GM23338 (cell line): Measurements from ENCODE around the gene ADAMTS17. TPM values are rescaled to one million over a fixed set of nuclear protein-coding genes. Genes with fewer than 3 reads are reported as not detected.

Source experiments
- ATAC-seq: fragments of 200-7000 bp; cut with Tn5 transposase; 3 replicates; pipeline ENCODE4 v1.9.1; 2020
- DNase-seq: peaks from one replicate; pipeline ENCODE4 v3.0.0-alpha.2; 2015; ENCODE audit warnings: low spot score
- H2AFZ ChIP-seq: fragments of 200-600 bp; sonication (generic); 2 replicates; pipeline ENCODE4 v1.8.0; 2016; ENCODE audit warnings: antibody characterized with exemption, mild to moderate bottlenecking, moderate library complexity
- H3F3A ChIP-seq: fragments of 200-600 bp; sonication (generic); replicated peaks from 2 replicates; pipeline ENCODE4 v1.8.0; 2017; ENCODE audit warnings: antibody characterized with exemption, mixed run types, low read depth
- H3K27ac ChIP-seq: fragments of 200-600 bp; sonication (generic); 2 replicates; pipeline ENCODE4 v1.6.1; 2016; ENCODE audit warnings: low read depth
- H3K27me3 ChIP-seq: fragments of 200-600 bp; sonication (generic); 2 replicates; pipeline ENCODE4 v1.8.0; 2016; ENCODE audit warnings: mild to moderate bottlenecking, mixed run types, moderate library complexity; ENCODE audit not compliant: insufficient read depth
- H3K36me3 ChIP-seq: fragments of 200-600 bp; sonication (generic); 2 replicates; pipeline ENCODE4 v1.8.0; 2016; ENCODE audit warnings: mild to moderate bottlenecking; ENCODE audit not compliant: insufficient read depth
- H3K4me1 ChIP-seq: fragments of 200-600 bp; sonication (generic); 2 replicates; pipeline ENCODE4 v1.8.0; 2016; ENCODE audit warnings: mild to moderate bottlenecking, moderate library complexity; ENCODE audit not compliant: insufficient read depth
- H3K4me2 ChIP-seq: fragments of 200-600 bp; sonication (generic); 2 replicates; pipeline ENCODE4 v1.7.1; 2017; ENCODE audit warnings: mixed run types
- H3K4me3 ChIP-seq: fragments of 200-600 bp; sonication (generic); 2 replicates; pipeline ENCODE4 v1.6.1; 2016; ENCODE audit warnings: mixed run types
- H3K79me2 ChIP-seq: fragments of 200-600 bp; sonication (generic); replicated peaks from 2 replicates; pipeline ENCODE4 v1.8.0; 2017; ENCODE audit warnings: mild to moderate bottlenecking; ENCODE audit not compliant: insufficient read depth
- H3K9me2 ChIP-seq: fragments of 200-600 bp; sonication (generic); 2 replicates; pipeline ENCODE4 v1.8.0; 2017; ENCODE audit not compliant: insufficient read depth
- H4K20me1 ChIP-seq: fragments of 200-600 bp; sonication (generic); replicated peaks from 2 replicates; pipeline ENCODE4 v1.8.0; 2017; ENCODE audit warnings: mild to moderate bottlenecking; ENCODE audit not compliant: insufficient read depth
- H3K27ac Mint-ChIP-seq: 2 replicates; pipeline ENCODE4 v1.8.0; 2020; ENCODE audit warnings: inconsistent platforms, mild to moderate bottlenecking, moderate library complexity, mixed read lengths
- H3K27me3 Mint-ChIP-seq: 3 replicates; pipeline ENCODE4 v1.8.0; 2022; ENCODE audit warnings: low read depth, mild to moderate bottlenecking, moderate library complexity, mixed read lengths, inconsistent platforms; ENCODE audit not compliant: insufficient read depth, poor library complexity
- H3K36me3 Mint-ChIP-seq: 3 replicates; pipeline ENCODE4 v1.8.0; 2021; ENCODE audit warnings: low read depth, mild to moderate bottlenecking, inconsistent platforms, moderate library complexity, mixed read lengths
- H3K4me1 Mint-ChIP-seq: 3 replicates; pipeline ENCODE4 v1.8.0; 2020; ENCODE audit warnings: mild to moderate bottlenecking, inconsistent platforms, mixed read lengths
- H3K4me3 Mint-ChIP-seq: 3 replicates; pipeline ENCODE4 v1.8.0; 2021; ENCODE audit warnings: moderate library complexity, mild to moderate bottlenecking, inconsistent platforms, mixed read lengths
- H3K9me3 Mint-ChIP-seq: 3 replicates; pipeline ENCODE4 v1.8.0; 2020; ENCODE audit warnings: moderate library complexity, mild to moderate bottlenecking, inconsistent platforms, mixed read lengths
- CREB1 ChIP-seq: fragments of 250-450 bp; sonication (Bioruptor Pico); IDR thresholded peaks from 2 replicates; pipeline ENCODE4 v1.5.0; 2020; ENCODE audit warnings: low read depth, mild to moderate bottlenecking, moderate library complexity
- CTCF ChIP-seq, 2 experiments: fragments of 200-600 bp in 1 of 2; sonication (generic) in 1 of 2; conservative IDR thresholded peaks; 2 replicates each; pipeline versions ENCODE4 v1.5.1 to v1.6.1; 2016 to 2017; ENCODE audit warnings: antibody characterized with exemption in 2 of 2, low read depth in 2 of 2, mild to moderate bottlenecking in 2 of 2, moderate library complexity in 1 of 2
- ETS1 ChIP-seq: IDR thresholded peaks from 2 replicates; pipeline ENCODE4 v1.6.1; 2016; ENCODE audit warnings: antibody characterized with exemption
- EZH2 ChIP-seq: fragments of 200-600 bp; sonication (generic); IDR thresholded peaks from one replicate; pipeline ENCODE4 v1.8.0; 2017; ENCODE audit warnings: antibody characterized with exemption, mild to moderate bottlenecking, low read depth; ENCODE audit not compliant: unreplicated experiment
- EZH2phosphoT487 ChIP-seq: fragments of 200-600 bp; sonication (generic); IDR thresholded peaks from one replicate; pipeline ENCODE4 v1.8.1; 2018; ENCODE audit warnings: antibody characterized with exemption; ENCODE audit not compliant: unreplicated experiment
- JUNB ChIP-seq: IDR thresholded peaks from one replicate; pipeline ENCODE4 v1.6.1; 2016; ENCODE audit warnings: antibody characterized with exemption; ENCODE audit not compliant: unreplicated experiment
- NANOG ChIP-seq: IDR thresholded peaks from 2 replicates; pipeline ENCODE4 v1.6.1; 2016; ENCODE audit warnings: antibody characterized with exemption, borderline replicate concordance
- ZNF331 ChIP-seq: fragments of 250-450 bp; sonication (Bioruptor Pico); IDR thresholded peaks from 2 replicates; pipeline ENCODE4 v1.5.0; 2020; ENCODE audit warnings: low read depth, mild to moderate bottlenecking, moderate library complexity
- polyA plus RNA-seq: library from polyadenylated mRNA; unstranded; fragments of >200 nt; fragmentation: Nextera tagmentation; extraction: Ambion mirVana; gene quantifications from 2 replicates; pipeline ENCODE4 v1.2.1, GENCODE V29; 2016
- total RNA-seq: library from RNA; depleted of rRNA; stranded (reverse); fragments of >200 nt; shearing (Covaris generic); gene quantifications from 2 replicates; pipeline ENCODE4 v1.2.3, GENCODE V29; 2014
- TF ChIP-seq, protein P1 (sequence below): IDR thresholded peaks from one replicate; pipeline ENCODE4 v1.6.1; 2018; ENCODE audit warnings: antibody characterized with exemption; ENCODE audit not compliant: unreplicated experiment
- TF ChIP-seq, protein P2 (sequence below): fragments of 250-450 bp; sonication (Bioruptor Pico); IDR thresholded peaks from 2 replicates; pipeline ENCODE4 v1.5.0; 2020; ENCODE audit warnings: mild to moderate bottlenecking, moderate library complexity

Gene ADAMTS17
- total and polyA plus RNA-seq, 2 experiments from 2014 or later, result 0.60 to 3.8 TPM

- Histone ChIP-seq H4K20me1 (no peaks in the 10 kb centered on the region), H3K27ac (no peak overlapping the region), H3K36me3 (no peaks in the 10 kb centered on the region), H3K4me1 (no peaks in the 10 kb centered on the region; the same call in 1 of the 2 replicates), H3K9me2 (no peaks in the 10 kb centered on the region; the same call in 1 of the 2 replicates), H3K4me2 (no peak overlapping the region), H3K79me2 (no peaks in the 10 kb centered on the region), H3K4me3 (no peak overlapping the region), H3F3A (no peaks in the 10 kb centered on the region), H3K27me3 (no peaks in the 10 kb centered on the region), H2AFZ (no peak overlapping the region)
- DNase-seq, result no peak
- H3K36me3 Mint-ChIP-seq, result 0 out of 3 replicates have a peak, but pooled peaks cover 3% of the 10 kb centered on the region
- H3K4me1 Mint-ChIP-seq, result peaks cover 10% of the 10 kb centered on the region
- H3K9me3 Mint-ChIP-seq, result no peaks in the 10 kb centered on the region; the same call in 2 of the 3 replicates
- no peak overlapping the region for H3K27ac Mint-ChIP-seq
- no peak for TF ChIP-seq EZH2phosphoT487
- no peak for TF ChIP-seq CTCF (conservative IDR thresholded peaks at IDR 0.05; ENCODE audit: low read depth in 2 of 2)
- no peak for TF ChIP-seq ZNF331
- no peak for TF ChIP-seq CREB1
- TF ChIP-seq, protein P1, sequence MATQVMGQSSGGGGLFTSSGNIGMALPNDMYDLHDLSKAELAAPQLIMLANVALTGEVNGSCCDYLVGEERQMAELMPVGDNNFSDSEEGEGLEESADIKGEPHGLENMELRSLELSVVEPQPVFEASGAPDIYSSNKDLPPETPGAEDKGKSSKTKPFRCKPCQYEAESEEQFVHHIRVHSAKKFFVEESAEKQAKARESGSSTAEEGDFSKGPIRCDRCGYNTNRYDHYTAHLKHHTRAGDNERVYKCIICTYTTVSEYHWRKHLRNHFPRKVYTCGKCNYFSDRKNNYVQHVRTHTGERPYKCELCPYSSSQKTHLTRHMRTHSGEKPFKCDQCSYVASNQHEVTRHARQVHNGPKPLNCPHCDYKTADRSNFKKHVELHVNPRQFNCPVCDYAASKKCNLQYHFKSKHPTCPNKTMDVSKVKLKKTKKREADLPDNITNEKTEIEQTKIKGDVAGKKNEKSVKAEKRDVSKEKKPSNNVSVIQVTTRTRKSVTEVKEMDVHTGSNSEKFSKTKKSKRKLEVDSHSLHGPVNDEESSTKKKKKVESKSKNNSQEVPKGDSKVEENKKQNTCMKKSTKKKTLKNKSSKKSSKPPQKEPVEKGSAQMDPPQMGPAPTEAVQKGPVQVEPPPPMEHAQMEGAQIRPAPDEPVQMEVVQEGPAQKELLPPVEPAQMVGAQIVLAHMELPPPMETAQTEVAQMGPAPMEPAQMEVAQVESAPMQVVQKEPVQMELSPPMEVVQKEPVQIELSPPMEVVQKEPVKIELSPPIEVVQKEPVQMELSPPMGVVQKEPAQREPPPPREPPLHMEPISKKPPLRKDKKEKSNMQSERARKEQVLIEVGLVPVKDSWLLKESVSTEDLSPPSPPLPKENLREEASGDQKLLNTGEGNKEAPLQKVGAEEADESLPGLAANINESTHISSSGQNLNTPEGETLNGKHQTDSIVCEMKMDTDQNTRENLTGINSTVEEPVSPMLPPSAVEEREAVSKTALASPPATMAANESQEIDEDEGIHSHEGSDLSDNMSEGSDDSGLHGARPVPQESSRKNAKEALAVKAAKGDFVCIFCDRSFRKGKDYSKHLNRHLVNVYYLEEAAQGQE, result no peak
- no peak for TF ChIP-seq EZH2
- no peak for TF ChIP-seq NANOG
- no peak for TF ChIP-seq JUNB
- TF ChIP-seq, protein P2, sequence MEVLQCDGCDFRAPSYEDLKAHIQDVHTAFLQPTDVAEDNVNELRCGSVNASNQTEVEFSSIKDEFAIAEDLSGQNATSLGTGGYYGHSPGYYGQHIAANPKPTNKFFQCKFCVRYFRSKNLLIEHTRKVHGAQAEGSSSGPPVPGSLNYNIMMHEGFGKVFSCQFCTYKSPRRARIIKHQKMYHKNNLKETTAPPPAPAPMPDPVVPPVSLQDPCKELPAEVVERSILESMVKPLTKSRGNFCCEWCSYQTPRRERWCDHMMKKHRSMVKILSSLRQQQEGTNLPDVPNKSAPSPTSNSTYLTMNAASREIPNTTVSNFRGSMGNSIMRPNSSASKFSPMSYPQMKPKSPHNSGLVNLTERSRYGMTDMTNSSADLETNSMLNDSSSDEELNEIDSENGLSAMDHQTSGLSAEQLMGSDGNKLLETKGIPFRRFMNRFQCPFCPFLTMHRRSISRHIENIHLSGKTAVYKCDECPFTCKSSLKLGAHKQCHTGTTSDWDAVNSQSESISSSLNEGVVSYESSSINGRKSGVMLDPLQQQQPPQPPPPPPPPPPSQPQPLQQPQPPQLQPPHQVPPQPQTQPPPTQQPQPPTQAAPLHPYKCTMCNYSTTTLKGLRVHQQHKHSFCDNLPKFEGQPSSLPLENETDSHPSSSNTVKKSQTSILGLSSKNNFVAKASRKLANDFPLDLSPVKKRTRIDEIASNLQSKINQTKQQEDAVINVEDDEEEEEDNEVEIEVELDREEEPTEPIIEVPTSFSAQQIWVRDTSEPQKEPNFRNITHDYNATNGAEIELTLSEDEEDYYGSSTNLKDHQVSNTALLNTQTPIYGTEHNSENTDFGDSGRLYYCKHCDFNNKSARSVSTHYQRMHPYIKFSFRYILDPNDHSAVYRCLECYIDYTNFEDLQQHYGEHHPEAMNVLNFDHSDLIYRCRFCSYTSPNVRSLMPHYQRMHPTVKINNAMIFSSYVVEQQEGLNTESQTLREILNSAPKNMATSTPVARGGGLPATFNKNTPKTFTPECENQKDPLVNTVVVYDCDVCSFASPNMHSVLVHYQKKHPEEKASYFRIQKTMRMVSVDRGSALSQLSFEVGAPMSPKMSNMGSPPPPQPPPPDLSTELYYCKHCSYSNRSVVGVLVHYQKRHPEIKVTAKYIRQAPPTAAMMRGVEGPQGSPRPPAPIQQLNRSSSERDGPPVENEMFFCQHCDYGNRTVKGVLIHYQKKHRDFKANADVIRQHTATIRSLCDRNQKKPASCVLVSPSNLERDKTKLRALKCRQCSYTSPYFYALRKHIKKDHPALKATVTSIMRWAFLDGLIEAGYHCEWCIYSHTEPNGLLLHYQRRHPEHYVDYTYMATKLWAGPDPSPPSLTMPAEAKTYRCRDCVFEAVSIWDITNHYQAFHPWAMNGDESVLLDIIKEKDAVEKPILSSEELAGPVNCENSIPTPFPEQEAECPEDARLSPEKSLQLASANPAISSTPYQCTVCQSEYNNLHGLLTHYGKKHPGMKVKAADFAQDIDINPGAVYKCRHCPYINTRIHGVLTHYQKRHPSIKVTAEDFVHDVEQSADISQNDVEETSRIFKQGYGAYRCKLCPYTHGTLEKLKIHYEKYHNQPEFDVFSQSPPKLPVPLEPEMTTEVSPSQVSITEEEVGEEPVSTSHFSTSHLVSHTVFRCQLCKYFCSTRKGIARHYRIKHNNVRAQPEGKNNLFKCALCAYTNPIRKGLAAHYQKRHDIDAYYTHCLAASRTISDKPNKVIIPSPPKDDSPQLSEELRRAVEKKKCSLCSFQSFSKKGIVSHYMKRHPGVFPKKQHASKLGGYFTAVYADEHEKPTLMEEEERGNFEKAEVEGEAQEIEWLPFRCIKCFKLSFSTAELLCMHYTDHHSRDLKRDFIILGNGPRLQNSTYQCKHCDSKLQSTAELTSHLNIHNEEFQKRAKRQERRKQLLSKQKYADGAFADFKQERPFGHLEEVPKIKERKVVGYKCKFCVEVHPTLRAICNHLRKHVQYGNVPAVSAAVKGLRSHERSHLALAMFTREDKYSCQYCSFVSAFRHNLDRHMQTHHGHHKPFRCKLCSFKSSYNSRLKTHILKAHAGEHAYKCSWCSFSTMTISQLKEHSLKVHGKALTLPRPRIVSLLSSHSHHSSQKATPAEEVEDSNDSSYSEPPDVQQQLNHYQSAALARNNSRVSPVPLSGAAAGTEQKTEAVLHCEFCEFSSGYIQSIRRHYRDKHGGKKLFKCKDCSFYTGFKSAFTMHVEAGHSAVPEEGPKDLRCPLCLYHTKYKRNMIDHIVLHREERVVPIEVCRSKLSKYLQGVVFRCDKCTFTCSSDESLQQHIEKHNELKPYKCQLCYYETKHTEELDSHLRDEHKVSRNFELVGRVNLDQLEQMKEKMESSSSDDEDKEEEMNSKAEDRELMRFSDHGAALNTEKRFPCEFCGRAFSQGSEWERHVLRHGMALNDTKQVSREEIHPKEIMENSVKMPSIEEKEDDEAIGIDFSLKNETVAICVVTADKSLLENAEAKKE (CRISPR knock-in tag), result no peak
- TF ChIP-seq ETS1, result no peak
- no peak for ATAC-seq
- H3K27me3 Mint-ChIP-seq, result peaks cover 13% of the 10 kb centered on the region
- no peak overlapping the region for H3K4me3 Mint-ChIP-seq
These were observed 155.4 kb downstream of the ADAMTS17 start for GRCh38 chr15:100186366-100186765.
